ENCODE results near the gene ABCA13.

The ABCA13 gene

GRCh38 chr7:48263311-48263650 lies 92.0 kb downstream of the ABCA13 start:
- TF ChIP-seq EZH2phosphoT487 (IDR thresholded peaks at IDR 0.05; ENCODE audit: borderline replicate concordance) (no peak), CTCF (conservative IDR thresholded peaks at IDR 0.05; ENCODE audit: low read length) (no peak)
- no peaks in the 10 kb centered on the region for H3K79me2 ChIP-seq (ENCODE audit: insufficient read depth, low read length)
- no peak overlapping the region for H3K4me2 ChIP-seq (ENCODE audit: low read depth, low read length, poor library complexity, severe bottlenecking)
- H3F3A ChIP-seq (ENCODE audit: low read depth), result no peaks in the 10 kb centered on the region
- H3K4me1 ChIP-seq (ENCODE audit: insufficient read depth, low read length, poor library complexity, severe bottlenecking), result no peaks in the 10 kb centered on the region
- no peaks in the 10 kb centered on the region for H3K36me3 ChIP-seq (ENCODE audit: insufficient read depth, low read length)
- H3K9ac ChIP-seq (ENCODE audit: low read depth, low read length, poor library complexity, severe bottlenecking), result no peak overlapping the region
- no peaks in the 10 kb centered on the region for H4K20me1 ChIP-seq (ENCODE audit: insufficient read depth, low read length, poor library complexity, severe bottlenecking)
- H3K27me3 ChIP-seq (ENCODE audit: insufficient read depth, low read length, poor library complexity, severe bottlenecking), result no peaks in the 10 kb centered on the region
- H3K4me3 ChIP-seq (ENCODE audit: low read length, poor library complexity, severe bottlenecking), result no peak overlapping the region
- no peaks in the 10 kb centered on the region; the same call in 1 of the 2 replicates for H3K9me2 ChIP-seq (replicated peaks; ENCODE audit: low read depth, low read length)
- no peak overlapping the region for H2AFZ ChIP-seq (ENCODE audit: low read length)
- H3K9me3 ChIP-seq (ENCODE audit: insufficient read depth, low read depth, low read length), result no peaks in the 10 kb centered on the region

- no peaks in the 10 kb centered on the region for H3K27me3 ChIP-seq (ENCODE audit: insufficient read depth, low read length, poor library complexity, severe bottlenecking)
- no peak overlapping the region for H3K4me3 ChIP-seq (ENCODE audit: low read length, poor library complexity, severe bottlenecking)
- H3K4me2 ChIP-seq (ENCODE audit: low read depth, low read length, poor library complexity, severe bottlenecking), result no peak overlapping the region
- H3F3A ChIP-seq (ENCODE audit: low read depth), result no peaks in the 10 kb centered on the region
- H3K9ac ChIP-seq (ENCODE audit: low read depth, low read length, poor library complexity, severe bottlenecking), result no peak overlapping the region
- H3K36me3 ChIP-seq (ENCODE audit: insufficient read depth, low read length), result no peaks in the 10 kb centered on the region
- no peak for TF ChIP-seq EZH2phosphoT487 (IDR thresholded peaks at IDR 0.05; ENCODE audit: borderline replicate concordance)
- no peak for TF ChIP-seq CTCF (conservative IDR thresholded peaks at IDR 0.05; ENCODE audit: low read length)
- no peak overlapping the region for H2AFZ ChIP-seq (ENCODE audit: low read length)
- no peaks in the 10 kb centered on the region; the same call in none of the 2 replicates for H3K9me2 ChIP-seq (replicated peaks; ENCODE audit: low read depth, low read length)
- no peaks in the 10 kb centered on the region for H4K20me1 ChIP-seq (ENCODE audit: insufficient read depth, low read length, poor library complexity, severe bottlenecking)
- H3K79me2 ChIP-seq (ENCODE audit: insufficient read depth, low read length), result no peaks in the 10 kb centered on the region
- H3K4me1 ChIP-seq (ENCODE audit: insufficient read depth, low read length, poor library complexity, severe bottlenecking), result no peaks in the 10 kb centered on the region
- H3K9me3 ChIP-seq (ENCODE audit: insufficient read depth, low read depth, low read length), result no peaks in the 10 kb centered on the region
Observed at GRCh38 chr7:48269066-48269465, 97.8 kb downstream of the ABCA13 start.

- H3K9ac ChIP-seq (ENCODE audit: low read depth, low read length, poor library complexity, severe bottlenecking), result no peak overlapping the region
- no peak overlapping the region for H3K4me2 ChIP-seq (ENCODE audit: low read depth, low read length, poor library complexity, severe bottlenecking)
- H3K36me3 ChIP-seq (ENCODE audit: insufficient read depth, low read length), result no peaks in the 10 kb centered on the region
Observed at GRCh38 chr7:48274662-48275061, 103.4 kb downstream of the ABCA13 start.

More at GRCh38 chr7:48274662-48275061, 103.4 kb downstream of the ABCA13 start:
- H2AFZ ChIP-seq (ENCODE audit: low read length), result no peak overlapping the region
- no peaks in the 10 kb centered on the region for H3K9me3 ChIP-seq (ENCODE audit: insufficient read depth, low read depth, low read length)
- H3K27me3 ChIP-seq (ENCODE audit: insufficient read depth, low read length, poor library complexity, severe bottlenecking), result no peaks in the 10 kb centered on the region
- H3K79me2 ChIP-seq (ENCODE audit: insufficient read depth, low read length), result no peaks in the 10 kb centered on the region
- no peak overlapping the region for H3K4me3 ChIP-seq (ENCODE audit: low read length, poor library complexity, severe bottlenecking)
- H3F3A ChIP-seq (ENCODE audit: low read depth), result no peaks in the 10 kb centered on the region
- H4K20me1 ChIP-seq (ENCODE audit: insufficient read depth, low read length, poor library complexity, severe bottlenecking), result no peaks in the 10 kb centered on the region
- H3K4me1 ChIP-seq (ENCODE audit: insufficient read depth, low read length, poor library complexity, severe bottlenecking), result no peaks in the 10 kb centered on the region
- TF ChIP-seq CTCF (conservative IDR thresholded peaks at IDR 0.05; ENCODE audit: low read length) (no peak), EZH2phosphoT487 (IDR thresholded peaks at IDR 0.05; ENCODE audit: borderline replicate concordance) (no peak)
- no peaks in the 10 kb centered on the region; the same call in 1 of the 2 replicates for H3K9me2 ChIP-seq (replicated peaks; ENCODE audit: low read depth, low read length)

All from Loucy (cell line).